ENCODE measurements around the gene GRIA1.

The GRIA1 gene

GRCh38 chr5:153500178-153500577 is 9.7 kb downstream of the GRIA1 start:
- DNase-seq: no peak

DNA sequence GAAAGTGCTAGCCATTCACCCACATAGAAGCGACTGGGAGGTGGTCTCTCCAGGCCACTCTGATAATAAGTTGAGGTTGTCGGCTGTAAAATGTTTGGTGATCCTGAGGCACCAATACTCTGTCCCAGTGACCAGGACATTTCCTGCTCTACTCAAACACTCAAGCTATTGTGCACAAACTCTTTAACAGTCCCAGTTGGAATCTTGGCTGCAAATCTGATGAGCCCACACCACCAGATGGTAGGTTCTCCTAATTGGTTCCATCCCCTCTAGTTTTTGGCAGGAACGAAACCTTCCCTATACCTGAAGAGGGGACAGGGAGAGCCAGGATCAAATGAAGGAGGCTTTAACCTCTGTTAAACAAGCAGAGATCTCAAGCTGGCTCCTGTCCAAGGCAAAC is 14.3 kb downstream of the GRIA1 start:
- DNase-seq: peak; percentile 62 to 75

DNA sequence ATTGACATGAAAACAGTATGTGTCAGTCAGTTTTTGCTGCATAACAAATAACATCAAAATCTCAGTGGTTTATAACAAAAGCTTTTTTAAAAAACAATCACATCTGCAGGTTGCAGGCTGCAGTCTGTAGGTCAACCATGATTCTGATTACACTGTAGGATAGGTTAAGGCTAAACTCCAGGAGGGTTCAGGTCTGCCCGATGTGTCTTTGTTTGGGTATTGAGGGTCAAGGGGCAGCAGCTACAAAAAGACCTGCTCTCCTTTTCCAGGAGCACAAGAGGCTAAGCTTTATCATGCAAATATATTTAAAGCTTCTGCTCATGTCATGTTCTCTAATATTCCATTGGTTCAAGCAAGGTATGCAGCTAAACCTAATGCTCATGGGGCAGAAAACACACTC is 18.2 kb downstream of the GRIA1 start:
- DNase-seq: no peak

DNA sequence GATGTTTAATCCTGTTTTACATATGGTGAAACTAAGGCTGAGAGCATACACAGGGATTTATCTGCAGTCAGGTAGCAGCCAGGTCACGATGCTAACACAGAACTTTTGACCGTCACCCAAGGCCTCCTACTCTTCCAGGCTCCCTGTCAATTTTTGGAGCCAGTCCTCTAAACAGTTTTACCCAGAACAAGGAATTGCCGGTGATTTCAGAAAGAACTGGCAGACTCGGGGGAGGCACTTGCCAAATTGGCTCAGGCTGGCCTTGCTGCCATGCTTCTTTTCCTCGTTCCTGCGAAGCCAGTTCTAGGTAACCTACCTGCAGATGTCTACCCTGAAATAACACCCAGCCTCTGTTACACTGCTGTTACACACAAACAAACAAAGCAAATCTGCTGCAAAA is 21.2 kb downstream of the GRIA1 start:
- peak in 1 of 2 experiments; percentile 64 for DNase-seq

- peak; percentile 49 to 76 for DNase-seq
Measured at GRCh38 chr5:153513156-153513555, 22.7 kb downstream of the GRIA1 start.

- DNase-seq: no peak
Measured at GRCh38 chr5:153515301-153515700, 24.8 kb downstream of the GRIA1 start.

DNA sequence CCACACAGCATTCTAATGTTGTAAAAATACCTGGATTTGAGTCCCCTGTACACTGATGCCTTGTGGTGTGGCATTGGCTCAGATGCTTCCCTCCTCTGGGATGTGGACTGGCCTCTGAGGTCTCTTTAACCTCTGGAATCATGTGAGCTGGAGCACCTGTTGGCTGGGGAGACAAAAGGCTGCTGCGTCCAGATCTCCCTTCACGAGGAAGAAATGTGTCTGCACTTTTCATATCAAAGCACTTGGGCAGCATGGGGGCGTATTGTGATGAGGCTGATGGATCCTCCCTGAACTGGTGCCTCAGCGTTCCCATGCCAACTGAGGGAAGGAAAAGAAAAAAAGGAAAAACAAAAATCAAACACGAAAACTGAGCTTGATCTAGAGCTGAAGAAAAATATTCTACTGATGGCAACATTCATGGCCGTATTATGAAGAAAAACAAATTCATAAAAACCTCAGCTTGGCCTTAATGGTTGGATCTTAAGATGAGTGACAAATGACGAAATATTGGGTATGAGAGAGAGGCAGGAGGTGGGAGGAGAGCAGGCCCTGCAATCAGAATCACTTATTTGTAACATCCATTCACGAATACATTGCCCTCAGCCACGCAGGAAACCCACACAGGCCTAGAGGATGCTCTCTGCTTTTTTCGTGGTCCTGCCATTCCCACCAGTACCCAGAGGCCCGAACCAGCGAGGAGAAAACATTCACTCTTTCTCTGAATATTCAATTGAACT is 26.2 kb downstream of the GRIA1 start:
- DNase-seq: no peak

DNA sequence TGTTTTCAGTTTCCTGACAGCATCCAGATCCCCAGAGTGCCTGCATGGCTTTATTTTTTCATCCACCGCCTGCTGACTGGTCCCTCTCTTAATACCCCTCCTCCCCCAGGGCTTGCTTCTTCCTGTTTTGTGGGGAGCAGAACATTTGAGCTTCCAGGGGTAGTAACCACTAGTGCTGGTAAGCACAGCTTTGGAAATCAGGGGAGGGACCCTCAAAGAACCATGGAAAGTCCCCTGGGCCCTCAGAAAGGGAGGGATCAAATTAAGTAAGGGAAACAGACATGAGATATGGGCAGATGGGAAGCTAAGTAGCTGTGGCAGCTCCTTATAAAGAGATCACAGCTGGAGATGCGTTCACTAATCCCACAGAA is 26.8 kb downstream of the GRIA1 start:
- DNase-seq: no peak

GRCh38 chr5:153520137-153520536 is 29.7 kb downstream of the GRIA1 start:
- no peak for DNase-seq

DNA sequence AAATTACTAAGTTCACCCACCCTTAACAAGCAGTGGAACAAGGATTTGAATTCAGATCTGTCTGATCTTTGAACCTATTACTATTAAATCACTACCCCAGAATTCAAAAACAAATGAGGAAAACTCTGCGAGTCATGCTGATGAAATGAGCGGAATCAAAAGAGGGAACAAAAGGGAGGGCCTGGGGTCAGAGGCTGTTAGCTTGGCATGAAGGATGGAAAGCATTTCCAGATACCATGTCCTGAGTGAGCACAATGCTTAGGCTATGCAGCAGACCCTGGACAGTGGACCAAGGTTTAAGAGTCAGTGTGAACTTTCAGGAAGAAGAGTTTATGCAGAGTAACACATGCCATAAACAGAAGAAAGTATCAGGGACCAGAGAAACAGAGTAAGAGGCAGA is 30.5 kb downstream of the GRIA1 start:
- DNase-seq: no peak

- no peak for DNase-seq
Measured at GRCh38 chr5:153523211-153523610, 32.7 kb downstream of the GRIA1 start.

DNA sequence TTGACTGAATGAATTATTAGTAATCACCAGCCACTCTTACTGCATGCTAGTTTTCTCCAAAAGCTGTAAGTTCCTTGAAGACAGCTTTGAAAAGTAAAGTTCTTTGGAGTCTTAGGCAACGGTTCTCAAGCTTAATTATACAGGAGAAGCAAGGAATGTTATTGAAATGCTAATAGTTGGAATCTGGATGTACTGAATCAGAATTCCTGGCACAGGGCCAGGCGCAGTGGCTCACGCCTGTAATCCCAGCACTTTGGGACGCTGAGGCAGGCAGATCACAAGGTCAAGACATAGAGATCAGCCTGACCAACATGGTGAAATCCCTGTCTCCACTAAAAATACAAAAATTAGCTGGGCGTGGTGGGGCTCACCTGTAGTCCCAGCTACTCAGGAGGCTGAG is 33.4 kb downstream of the GRIA1 start:
- peak in 1 of 2 experiments; percentile 8 for DNase-seq

DNA sequence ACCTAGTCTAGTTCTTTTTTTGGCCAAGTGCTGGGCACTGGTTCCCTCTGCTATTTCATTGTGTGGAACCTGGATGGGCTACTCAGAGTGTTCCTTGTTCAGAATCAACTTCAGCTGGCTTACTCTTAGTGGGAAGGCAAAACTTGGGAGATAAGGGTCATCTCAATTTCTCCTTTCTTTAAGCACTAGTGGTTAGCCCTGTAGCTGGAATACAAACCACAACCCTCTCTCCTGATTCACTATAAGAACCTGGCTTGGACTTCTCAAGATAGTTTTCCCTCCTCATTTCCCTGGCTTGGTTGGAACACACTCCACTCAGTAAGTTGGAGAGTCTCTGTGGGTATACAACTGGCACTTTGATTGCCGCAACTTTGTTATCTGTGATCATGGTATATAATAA is 35.1 kb downstream of the GRIA1 start:
- no peak for DNase-seq

GRCh38 chr5:153530357-153531143 is 40.1 kb downstream of the GRIA1 start:
- DNase-seq: no peak

- no peak for DNase-seq
Measured at GRCh38 chr5:153533546-153533945, 43.1 kb downstream of the GRIA1 start.

GRCh38 chr5:153534102-153534501 is 43.6 kb downstream of the GRIA1 start:
- DNase-seq: peak in 1 of 2 experiments; percentile 34

GRCh38 chr5:153537207-153537606 is 46.7 kb downstream of the GRIA1 start:
- no peak for DNase-seq

- no peak for DNase-seq
Measured at GRCh38 chr5:153539983-153540382, 49.5 kb downstream of the GRIA1 start.

DNA sequence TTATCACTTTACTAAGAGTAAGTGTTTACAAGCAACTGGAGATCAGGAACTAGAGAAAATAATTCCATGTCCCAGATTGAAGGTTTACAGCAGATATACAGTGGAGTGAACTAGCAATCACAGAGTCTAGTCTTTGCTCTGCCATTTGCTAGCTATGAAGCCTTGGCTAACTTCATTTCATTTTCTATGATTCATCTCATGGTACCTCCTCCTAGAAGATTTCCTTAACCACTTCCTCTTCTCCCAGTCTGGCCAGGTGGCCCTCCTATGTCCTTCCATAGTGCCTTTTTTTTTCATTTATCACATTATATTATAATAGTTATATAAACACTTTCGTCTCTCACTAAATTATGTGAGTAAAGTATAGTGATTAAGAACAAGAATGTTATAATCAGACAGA is 52.1 kb downstream of the GRIA1 start:
- no peak for DNase-seq

GRCh38 chr5:153543288-153543687 is 52.8 kb downstream of the GRIA1 start:
- DNase-seq: no peak

GRCh38 chr5:153543959-153544470 is 53.5 kb downstream of the GRIA1 start:
- DNase-seq: no peak

DNA sequence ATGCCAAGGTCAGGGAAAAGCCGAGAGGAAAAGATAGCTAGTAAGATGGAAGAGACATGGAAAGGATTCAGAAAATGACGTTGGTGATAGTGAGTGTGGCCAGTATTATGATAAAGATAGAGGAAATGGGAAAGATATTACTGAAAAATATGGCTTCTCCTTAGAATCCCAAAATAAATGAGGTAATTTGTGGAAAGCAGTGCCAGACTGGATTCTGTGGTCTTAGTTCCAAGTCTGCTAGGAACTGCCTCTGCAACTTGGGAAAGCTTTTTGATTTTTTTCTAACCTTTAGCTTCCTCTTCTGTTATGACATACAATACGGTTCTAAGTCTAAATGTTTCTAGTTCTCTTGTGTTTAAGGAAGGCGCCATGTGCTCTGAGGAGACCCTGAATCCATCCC is 54.2 kb downstream of the GRIA1 start:
- no peak for DNase-seq

DNA sequence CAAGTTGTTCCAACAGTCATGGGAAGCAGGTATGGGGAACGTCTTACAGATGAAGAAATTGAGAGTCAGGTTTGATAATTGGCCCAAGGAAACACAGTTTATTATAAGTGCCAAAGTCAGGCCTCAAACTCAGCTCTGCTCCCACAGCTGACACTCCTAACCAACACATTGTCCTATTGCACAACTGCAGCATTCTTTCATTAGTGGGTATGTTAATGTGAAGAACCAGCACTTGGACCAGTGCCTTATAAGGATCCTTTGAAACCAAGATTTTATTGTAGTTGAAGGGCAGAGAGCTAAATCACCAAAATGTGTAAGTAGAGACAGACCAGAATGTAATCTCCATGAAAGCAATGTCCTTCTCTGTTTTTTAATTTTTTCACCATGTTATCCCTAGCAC is 56.1 kb downstream of the GRIA1 start:
- DNase-seq: no peak

DNA sequence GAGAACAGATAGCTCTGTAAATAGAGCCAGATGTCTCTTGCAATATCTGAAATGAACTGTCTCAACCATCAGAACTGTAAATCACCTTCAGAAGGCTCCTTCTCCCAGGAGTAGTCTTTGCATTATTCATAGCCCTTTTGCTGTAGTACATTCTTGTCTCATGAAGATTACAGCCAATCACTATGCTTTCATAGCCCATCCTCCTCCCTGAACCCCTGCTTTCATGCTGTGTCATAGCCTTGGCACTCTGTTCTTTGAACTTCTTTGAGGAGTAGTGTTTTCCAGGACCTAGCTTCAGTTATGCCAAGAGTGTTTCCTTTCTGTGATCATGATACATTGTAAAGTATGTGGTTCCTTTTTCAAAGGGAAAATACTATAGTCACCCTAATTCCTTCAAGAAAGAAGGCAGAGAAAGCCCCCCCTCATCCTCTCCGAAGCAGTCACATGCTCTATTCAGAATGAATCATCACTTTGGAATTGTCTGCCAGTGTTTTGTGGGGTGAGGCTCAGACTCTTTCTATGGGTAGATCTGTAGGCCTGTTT is 61.1 kb downstream of the GRIA1 start:
- DNase-seq: peak in 1 of 2 experiments; percentile 59

Data from NCI-H446 (cell line).